Lung microvascular endothelial cell (primary cell): ENCODE results near the gene ILF2. TPM values are rescaled to one million over a fixed set of nuclear protein-coding genes. Genes with fewer than 3 reads are reported as not detected.
"Not testable (repeated sequence)": the region's sequence is repeated elsewhere in the genome, so short reads cannot be mapped to it uniquely, and the experiment has no call there.

Experiments
- DNase-seq, 2 donors: peaks; one replicate each; pipeline versions ENCODE4 v3.0.0 to v3.0.0-alpha.2; 2010; ENCODE audit warnings: low read depth in 2 of 2
- total RNA-seq: library from RNA; depleted of rRNA; stranded (reverse); fragments of >200 nt; gene quantifications from 2 replicates; pipeline ENCODE4 v1.2.1, GENCODE V29; 2014

ILF2 gene
- total RNA-seq, result 165 and 177 TPM in 2 replicates

DNA sequence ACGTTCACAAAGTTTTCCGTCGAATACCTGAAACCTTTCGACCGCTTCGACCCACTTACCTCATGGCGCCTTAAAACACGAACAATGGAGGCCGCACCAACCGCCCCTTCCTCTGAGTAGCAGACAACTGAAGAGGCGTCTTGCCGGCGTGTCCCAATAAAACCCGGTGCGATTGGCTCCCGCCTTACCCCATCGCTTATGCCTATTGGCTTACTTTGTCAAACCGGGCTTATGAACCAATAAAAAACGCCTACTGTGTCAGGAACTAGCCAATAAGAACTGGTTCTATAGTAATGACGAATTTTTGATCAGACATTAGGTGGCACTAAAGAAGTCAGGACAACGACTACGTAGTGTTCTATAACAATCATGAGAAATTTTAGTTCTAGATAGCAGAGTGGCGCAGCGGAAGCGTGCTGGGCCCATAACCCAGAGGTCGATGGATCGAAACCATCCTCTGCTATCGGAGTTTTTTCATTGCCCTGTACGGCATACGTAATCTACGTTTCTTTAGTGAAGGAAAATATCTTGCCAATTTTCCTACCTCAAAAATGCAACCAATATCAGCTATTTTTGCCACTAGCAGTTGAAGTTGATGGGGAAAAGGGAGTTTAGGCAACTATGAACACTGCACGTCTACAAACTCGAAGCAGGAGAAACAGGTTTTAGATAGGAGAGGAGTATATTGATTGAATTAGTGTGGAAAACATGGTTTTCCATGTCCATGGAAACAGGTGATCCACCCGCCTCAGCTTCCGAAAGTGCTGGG lies at the start of gene ILF2:
TSS of gene ILF2 (minus strand) at position 135 of the 769 bp plus-strand sequence. CDS start at position 64, 71 bp downstream.
- peak; percentile 100 for DNase-seq

DNA sequence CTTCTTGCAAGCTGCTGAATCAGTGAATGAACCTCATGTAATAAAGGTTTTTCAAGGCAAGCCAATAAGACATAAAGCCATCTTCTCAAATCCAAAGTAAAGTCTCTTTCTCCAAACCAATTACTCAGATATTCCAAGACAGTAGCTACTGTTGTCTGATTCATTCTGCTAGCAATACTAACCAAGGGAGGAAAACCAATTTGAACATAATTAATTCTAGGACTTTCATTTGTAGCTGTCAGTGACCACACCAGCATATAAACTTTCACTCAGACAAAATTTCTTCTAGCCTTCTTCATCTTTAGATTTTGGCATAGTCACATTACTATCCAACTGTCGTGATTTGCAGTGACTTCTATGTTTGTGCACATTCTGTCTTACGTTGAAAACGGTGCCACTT lies 46.5 kb upstream of the ILF2 start:
- no peak for DNase-seq

DNA sequence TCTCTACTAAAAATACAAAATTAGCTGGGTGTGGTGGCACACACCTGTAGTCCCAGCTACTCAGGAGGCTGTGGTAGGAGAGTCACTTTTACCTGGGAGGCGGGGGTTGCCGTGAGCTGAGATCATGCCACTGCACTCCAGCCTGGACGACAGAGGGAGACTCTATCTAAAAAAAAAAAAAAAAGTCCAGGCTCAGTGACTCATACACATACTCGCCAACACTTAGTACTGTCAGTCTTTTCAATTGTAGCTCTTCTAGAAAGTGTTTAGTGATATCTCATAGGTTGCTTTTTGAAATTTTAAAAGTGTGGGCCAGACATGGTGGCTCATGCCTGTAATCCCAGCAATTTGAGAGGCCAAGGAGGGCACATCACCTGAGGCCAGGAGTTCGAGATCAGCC lies 45.4 kb upstream of the ILF2 start:
- not testable (repeated sequence) for DNase-seq

DNA sequence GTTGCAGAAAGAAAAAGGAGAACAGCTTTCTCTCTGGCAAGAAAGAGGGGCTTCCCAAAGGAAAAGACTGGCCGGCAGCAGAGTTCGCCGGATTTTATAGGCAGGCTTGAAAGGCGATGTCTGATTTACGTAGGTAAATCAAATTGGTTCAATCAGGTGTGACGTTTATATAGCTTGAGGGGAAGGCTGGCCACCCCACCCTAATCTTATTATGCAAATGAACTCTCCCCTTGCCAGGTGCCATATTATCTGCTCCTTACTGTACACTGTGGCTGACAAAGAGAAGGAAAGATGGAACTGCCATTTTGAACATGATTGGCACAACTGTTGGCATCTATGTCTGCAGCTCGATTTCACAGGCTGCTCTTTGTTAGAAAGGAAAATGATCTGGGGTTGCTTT lies 40.2 kb upstream of the ILF2 start:
- no peak for DNase-seq

DNA sequence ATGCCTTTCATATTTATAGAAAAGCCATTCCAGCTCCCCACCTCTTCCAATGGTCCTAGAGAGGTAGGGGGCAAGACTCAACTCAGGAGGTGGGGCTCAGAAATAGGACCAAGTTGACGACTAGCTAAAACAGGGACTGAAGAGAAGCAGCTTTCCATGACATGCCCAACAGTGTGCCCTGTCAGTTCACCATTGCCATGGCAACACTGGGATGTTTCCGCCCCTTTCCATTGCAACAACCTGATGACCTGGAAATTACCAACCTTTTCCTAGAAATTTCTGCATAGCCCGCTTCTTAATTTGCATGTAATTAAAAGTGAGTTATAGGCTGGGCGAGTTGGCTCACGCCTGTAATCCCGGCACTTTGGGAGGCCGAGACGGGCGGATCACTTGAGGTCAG lies 34.7 kb upstream of the ILF2 start:
- peak in 1 of 2 donors; percentile 50 for DNase-seq

DNA sequence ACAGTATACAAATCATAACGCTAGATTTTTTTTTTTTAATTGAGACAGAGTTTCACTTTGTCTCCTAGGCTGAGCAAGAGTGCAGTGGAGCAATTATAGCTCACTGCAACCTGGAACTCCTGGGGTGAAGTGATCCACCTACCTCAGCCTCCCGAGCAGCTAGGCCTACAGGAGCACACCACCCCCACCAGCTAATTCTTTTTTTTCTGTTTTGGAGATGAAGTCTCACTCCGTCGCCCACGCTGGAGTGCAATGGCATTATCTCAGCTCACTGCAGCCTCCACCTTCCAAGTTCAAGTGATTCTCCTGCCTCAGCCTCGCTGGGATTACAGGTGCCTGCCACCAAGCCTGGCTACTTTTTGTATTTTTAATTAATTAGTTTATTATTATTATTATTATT lies 29.0 kb upstream of the ILF2 start:
- no peak for DNase-seq

DNA sequence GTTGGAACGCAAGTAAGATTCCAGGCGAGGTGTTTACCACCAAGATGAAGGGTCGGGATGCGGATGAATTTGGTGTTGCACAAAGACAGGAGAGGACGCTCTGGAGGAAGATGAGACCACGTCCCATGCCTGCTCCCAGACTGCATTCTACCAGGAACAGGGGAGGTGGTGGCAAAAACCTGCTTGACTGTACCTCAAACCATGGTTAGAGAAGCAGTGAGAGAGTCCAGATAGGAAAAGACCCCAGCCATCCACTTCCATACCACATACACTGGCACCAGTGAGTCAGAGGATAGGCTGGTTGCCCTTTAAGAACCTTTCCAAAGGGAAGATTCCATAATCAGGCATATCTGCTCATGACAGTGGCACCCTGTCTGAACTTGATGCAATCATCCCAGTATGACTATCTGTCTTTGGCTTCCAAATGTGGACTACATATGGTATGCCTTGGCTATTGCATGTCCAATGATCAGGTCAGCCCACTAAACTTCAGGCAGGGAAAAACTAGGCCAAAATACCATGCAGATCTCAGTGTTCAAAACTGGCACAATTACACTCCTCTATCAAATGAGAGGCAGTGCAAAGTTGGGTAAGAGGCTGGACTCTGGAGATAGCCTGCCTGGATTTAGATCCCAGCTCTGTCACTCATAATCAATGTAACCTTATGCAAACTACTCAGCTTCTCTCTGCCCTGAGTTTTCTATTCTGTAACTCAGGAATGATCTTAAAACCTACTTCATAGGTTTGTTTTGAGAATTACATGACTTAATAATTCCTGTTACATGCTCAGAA lies 28.3 kb upstream of the ILF2 start:
- peak; percentile 11 to 15 for DNase-seq

DNA sequence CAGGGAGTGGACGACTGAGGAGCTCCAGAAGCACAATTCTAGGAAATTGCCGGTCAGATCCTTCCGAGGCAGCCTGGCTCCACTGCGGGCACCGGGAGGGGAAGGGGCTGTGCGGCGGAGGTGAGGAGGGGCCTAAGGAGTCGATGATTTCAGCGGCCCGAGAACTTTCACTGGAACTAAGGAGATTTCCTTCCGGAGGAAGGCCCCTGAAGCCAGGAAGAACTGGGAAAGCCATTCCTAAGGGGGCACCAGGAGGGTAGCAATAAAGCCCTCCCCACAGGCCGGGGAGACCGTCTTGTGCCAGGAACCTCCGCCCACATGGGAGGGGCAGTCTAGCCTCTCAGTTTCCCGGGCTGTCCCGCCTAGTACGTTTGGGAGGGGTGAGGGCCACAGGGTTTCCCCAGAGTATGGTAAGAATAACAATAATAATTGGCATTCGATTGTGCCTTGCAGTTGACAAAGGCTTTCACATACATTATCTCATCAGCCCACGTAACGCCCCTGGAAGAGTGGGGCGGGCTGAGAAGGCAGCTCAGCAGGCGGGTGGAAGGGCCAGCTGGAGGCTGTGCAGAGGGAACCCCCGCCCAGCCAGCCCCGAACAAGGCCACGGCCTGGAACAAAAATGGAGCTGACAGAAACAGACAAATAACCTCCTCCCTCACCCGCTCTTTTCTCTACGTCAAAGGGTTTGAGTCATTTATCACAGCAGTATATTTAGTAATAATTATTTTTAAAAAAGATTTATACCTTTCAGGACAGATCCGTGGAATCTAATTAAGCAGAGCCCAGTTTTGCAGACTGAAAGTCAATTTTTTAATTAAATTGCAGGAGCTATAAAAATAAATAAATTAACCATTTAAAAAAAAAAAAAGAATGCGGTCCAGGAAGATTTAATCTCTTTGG lies 27.5 kb upstream of the ILF2 start:
- peak; percentile 41 to 79 for DNase-seq

DNA sequence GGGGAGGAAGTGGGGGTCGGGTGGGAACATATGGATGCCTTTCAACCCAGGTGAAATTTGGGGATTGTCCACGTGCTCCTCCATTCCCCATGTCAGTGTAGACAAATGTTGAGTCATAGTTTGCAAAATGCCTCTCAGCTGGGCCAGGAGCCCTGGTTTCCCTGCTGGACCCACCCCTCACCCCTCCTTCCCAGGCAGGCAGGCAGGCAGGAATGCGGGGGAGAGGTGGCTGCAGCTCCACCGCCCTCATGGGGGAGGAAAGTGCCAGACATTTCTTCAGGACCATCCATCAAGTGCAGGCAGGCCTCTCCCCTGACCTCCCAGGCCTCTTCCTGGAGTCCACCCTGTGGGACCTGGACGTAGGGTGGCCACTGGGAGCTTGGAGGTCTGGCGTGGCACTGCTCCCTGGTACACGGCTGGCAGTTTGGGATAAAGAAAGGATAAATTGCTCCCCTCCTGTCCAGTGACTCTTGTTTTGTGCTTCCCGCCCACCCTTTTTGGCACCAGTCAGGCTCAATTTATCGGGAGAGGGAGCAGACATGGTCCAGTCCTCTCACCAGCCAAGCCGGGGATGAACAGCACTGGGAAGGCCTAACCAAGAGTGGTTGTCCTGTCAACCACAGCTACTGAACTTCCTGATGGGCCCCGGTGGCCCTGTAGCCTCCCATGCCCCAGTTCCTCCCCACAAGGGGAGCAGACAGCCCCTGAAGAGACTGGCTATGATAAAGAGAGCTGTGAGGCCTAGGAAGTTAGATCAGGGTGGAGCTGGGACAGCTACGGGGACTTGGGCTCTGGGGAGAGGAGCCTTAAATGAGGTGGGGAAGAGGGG lies 26.6 kb upstream of the ILF2 start:
- peak in 1 of 2 donors; percentile 17 for DNase-seq

DNA sequence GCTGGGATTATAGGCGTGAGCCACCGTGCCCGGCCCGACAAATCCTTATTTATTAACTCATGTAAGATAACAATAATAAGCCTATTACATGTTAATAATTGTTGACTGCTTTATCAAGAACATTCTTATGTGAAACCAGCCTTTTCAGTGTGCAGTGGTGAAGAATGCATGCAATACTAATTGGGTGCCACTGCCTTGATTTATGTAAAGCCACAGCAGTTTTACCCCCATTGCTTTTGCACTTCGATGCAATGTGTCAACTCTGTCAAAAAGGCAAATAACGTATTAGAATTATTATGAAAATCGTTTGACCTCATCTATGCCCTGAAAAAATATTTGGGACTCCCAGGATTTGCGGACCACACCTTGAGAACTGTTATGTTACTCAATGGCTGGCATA lies 25.9 kb upstream of the ILF2 start:
- no peak for DNase-seq

DNA sequence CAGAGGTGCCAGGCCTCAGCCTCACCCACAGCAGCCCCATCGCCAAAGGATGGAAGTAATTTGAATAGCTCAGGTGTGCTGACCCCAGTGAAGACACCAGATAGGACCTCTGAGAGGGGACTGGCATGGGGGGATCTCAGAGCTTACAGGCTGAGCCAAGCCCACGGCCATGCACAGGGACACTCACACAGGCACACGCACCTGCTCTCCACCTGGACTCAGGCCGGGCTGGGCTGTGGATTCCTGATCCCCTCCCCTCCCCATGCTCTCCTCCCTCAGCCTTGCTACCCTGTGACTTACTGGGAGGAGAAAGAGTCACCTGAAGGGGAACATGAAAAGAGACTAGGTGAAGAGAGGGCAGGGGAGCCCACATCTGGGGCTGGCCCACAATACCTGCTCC lies 22.7 kb upstream of the ILF2 start:
- no peak for DNase-seq

DNA sequence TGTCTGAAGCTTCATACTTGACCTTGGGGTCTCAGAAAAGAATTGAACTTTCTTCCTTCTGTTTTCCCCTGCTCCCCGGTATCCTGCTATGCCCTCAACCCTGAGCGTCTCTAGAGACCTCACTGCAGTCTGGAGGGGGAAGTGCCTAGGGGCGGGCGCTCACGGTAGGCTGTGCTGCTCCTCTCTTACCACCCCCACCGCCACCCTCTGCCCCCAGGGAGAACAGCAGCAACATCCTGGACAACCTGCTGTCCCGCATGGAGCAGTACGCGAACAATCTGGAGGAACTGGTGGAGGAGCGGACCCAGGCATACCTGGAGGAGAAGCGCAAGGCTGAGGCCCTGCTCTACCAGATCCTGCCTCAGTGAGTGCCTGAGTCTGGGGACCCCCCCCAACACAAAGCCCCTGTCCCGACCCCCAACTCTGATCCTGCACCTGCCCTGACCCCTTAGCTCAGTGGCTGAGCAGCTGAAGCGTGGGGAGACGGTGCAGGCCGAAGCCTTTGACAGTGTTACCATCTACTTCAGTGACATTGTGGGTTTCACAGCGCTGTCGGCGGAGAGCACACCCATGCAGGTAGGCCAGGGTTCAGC lies 18.0 kb upstream of the ILF2 start:
- no peak for DNase-seq

DNA sequence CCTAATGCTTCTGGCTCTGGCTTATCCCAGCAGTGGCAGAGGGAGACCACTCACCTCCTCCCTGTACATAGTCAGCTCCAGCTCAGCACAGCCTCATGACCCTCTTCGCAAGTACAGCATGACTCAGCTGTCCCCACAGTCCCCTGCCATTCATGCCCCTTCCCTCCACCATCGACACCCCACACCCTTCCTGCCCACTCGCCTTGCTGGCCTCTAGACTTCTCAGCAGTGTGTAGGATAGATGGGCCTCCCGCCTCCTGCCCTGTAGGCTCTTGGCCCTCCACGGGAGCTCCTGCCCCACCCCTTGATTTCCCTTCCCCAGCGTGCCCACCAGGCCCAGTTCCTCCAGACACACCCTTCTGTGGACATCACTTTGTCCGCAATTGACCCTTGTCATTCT lies 17.5 kb upstream of the ILF2 start:
- DNase-seq, result no peak

DNA sequence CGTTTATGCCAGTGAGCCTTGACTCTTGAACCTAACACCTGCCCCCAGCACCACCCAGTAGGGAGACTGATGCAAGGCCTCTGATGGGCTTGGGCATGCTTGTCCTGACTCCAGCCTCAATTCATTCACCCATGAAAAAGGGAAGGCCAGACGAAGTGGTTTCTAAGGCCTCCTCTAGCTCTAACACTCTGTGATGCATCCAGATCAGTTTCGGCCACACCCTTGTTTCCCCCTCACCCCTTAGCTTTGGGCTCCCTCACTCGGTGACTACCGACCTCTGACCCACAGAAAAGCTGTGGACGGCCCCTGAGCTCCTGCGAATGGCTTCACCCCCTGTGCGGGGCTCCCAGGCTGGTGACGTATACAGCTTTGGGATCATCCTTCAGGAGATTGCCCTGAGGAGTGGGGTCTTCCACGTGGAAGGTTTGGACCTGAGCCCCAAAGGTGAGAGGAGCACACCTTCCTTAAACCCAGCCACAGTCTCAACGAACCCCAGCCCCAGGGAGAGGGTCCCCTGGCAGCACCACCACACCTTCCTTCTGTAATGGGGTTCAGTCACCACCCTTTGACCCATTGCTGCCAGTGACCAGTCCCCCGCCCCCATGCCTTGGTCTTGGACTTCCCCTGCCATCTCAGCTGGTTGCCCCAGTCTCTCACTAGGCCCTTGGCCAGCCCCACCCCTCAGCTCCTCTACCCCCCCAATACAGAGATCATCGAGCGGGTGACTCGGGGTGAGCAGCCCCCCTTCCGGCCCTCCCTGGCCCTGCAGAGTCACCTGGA lies 16.7 kb upstream of the ILF2 start:
- no peak for DNase-seq

DNA sequence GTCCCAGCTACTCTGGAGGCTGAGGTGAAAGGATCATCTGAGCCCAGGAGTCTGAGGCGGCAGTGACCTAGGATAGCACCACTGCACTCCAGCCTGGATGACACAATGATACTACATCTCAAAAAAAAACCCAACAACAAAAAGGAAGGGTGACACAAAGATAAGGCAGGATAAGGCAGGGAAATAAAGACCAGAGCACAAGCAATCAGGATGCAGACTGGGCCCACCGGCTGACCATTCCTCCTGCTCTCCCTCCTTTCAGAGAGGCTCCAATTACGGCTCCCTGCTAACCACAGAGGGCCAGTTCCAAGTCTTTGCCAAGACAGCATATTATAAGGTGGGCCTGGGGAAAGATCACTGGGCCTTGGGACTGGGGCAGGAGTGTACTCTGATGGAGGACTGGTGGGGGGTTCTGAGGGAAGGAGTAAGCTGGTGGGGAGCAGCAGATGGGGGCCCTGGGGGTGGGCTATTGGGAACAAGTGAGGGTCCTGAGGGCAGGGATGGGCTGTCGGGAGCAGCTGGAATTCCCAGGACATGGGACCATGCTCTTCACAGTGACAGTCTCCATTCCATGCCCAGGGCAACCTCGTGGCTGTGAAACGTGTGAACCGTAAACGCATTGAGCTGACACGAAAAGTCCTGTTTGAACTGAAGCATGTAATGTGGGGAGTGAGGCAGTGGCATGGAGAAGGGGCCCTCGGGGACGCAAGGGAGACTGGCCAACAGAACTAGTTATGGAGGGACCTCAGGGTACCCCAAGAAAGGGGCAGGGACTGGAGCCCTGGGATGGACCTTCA lies 14.9 kb upstream of the ILF2 start:
- DNase-seq, result no peak

DNA sequence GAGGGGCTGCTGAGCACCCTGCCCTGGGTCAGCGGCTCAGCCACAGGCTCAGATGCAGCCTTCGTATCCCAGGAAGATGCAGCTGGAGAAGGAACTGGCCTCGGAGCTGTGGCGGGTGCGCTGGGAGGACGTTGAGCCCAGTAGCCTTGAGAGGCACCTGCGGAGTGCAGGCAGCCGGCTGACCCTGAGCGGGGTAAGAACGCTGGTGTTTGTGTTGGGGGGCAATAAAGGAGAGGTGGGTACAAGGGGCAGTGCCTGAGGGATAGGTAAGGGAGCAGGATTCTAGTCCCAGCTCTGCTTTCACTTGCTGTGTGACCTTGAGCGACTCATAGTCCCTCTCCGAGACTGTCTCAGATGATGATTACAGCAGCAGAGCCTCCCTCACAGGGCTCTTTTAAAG lies 14.1 kb upstream of the ILF2 start:
- no peak for DNase-seq

DNA sequence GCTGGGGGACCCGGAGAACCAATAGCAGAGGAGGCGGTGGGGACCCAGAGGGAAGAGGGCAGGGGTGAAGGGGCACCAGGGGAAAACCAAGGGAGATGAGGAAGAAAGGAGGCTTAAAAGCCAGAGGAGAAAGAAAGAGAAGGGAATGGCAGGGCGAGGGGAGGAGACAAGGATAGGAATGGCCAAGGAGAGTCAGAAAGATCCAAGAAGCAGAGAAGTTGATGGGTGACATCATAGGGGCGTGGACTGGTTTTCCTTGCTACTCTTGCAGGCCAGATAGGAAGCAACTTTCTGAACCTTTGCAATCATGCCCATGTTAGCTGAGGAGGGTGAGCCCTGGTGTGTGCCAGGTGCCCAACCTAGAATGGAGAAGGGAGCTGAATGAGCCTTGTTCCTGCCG lies 13.1 kb upstream of the ILF2 start:
- DNase-seq, result peak in 1 of 2 donors; percentile 39

DNA sequence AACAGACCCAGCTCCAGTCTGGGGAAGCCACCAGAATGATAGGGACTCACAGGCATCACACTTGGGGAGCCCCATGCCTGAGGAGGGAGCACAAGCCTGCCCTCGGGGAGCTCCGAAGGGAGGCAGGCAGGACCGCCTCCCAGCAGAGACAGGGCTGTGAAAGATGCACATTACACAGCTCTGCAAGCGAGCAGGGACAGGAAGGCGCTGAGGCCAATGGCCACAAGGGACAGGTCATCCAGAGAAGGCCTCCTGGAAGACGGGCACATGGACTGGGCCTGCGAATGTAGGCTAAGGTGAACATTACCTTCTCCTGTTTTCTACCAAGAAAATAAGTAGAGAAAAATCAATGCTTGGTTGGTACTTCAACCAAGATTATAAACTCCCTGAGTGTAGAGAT lies 11.9 kb upstream of the ILF2 start:
- DNase-seq, result no peak

DNA sequence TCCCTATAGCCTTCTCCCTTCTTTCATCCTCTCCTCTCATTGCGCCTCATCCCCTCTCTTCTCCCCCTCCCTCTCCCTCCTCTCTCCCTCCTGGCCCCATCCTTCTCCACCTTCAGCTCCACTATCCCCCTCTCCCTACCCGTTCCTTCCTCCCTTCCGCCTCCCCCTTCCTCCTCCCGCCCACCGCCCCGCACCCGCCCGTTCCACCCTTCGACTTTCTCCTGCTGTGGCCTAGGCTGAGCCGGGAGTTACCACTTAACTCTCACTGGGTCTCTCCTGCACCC lies 9.3 kb upstream of the ILF2 start:
- no peak for DNase-seq
